Measurements from ENCODE around the gene PLEKHH2. TPM values are rescaled to one million over a fixed set of nuclear protein-coding genes. Genes with fewer than 3 reads are reported as not detected.

The PLEKHH2 gene
- total RNA-seq, 1 experiment from 2014 or later: 3.1 TPM

DNA sequence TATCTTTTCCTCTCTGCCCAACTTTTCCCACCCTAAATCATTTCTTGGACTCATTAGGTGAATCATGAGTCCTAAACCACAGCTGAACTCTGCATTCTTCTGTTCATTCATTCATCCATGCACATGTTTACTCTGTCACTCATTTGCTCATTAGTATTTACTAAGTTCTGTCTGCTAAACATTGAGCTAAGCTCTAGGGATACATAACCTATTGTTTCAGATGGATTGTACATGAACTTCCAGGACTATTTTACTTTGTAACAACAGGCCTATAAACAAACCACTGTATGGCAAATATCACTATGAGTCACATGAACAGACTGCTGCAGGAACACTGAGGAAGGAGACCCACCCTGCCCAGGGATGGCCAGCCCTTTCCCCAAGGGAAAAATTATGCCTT is 122.1 kb downstream of the PLEKHH2 start:
- H3K4ac ChIP-seq (ENCODE audit: low read depth, low read length): no peak overlapping the region
- no peak overlapping the region for H3K14ac ChIP-seq (ENCODE audit: insufficient read depth, low read length)
- H3K9me3 Mint-ChIP-seq: no peaks in the 10 kb centered on the region
- no peak overlapping the region for H2AK5ac ChIP-seq (ENCODE audit: insufficient read length, low read length)
- H2BK5ac ChIP-seq (ENCODE audit: insufficient read length, low read length): no peak overlapping the region
- no peaks in the 10 kb centered on the region for H3K23me2 ChIP-seq (ENCODE audit: insufficient read length, low read depth, low read length, poor library complexity, severe bottlenecking)
- H3K9me3 ChIP-seq (ENCODE audit: control insufficient read depth, low read depth, low read length): no peaks in the 10 kb centered on the region
- no peak overlapping the region for H3K27ac ChIP-seq (ENCODE audit: insufficient read length, low read depth, low read length)
- H3K18ac ChIP-seq (ENCODE audit: insufficient read length, low read depth, low read length): no peak overlapping the region
- H3K9ac ChIP-seq (ENCODE audit: extremely low read depth, insufficient read length, low read length): no peak overlapping the region
- TF ChIP-seq, protein P1, sequence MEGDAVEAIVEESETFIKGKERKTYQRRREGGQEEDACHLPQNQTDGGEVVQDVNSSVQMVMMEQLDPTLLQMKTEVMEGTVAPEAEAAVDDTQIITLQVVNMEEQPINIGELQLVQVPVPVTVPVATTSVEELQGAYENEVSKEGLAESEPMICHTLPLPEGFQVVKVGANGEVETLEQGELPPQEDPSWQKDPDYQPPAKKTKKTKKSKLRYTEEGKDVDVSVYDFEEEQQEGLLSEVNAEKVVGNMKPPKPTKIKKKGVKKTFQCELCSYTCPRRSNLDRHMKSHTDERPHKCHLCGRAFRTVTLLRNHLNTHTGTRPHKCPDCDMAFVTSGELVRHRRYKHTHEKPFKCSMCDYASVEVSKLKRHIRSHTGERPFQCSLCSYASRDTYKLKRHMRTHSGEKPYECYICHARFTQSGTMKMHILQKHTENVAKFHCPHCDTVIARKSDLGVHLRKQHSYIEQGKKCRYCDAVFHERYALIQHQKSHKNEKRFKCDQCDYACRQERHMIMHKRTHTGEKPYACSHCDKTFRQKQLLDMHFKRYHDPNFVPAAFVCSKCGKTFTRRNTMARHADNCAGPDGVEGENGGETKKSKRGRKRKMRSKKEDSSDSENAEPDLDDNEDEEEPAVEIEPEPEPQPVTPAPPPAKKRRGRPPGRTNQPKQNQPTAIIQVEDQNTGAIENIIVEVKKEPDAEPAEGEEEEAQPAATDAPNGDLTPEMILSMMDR (conservative IDR thresholded peaks at IDR 0.05): no peak
- no peak overlapping the region for H2BK15ac ChIP-seq (ENCODE audit: low read depth, low read length)
- no peaks in the 10 kb centered on the region for H3K79me1 ChIP-seq (ENCODE audit: insufficient read depth, low read depth, low read length, poor library complexity, severe bottlenecking)
- H3K36me3 Mint-ChIP-seq (ENCODE audit: insufficient read depth in 1 of 3, low read depth in 3 of 3): peaks cover 2 to 4% (median 2%) of the 10 kb centered on the region in 3 experiments; a peak in 3 of 7 replicates
- H3K4me2 ChIP-seq (ENCODE audit: insufficient read depth, insufficient read length, low read length): no peak overlapping the region
- H3K27me3 Mint-ChIP-seq (ENCODE audit: low read depth): no peaks in the 10 kb centered on the region
- peaks cover 2 to 8% of the 10 kb centered on the region in 2 experiments for H3K4me1 Mint-ChIP-seq
- H3K4me1 ChIP-seq (ENCODE audit: insufficient read depth, low read length): no peaks in the 10 kb centered on the region
- H3K23ac ChIP-seq (ENCODE audit: insufficient read length, low read depth, low read length): no peak overlapping the region
- H3K27me3 ChIP-seq (ENCODE audit: insufficient read depth, low read length): no peaks in the 10 kb centered on the region
- no peak overlapping the region for H3K56ac ChIP-seq (ENCODE audit: insufficient read length, low read depth, low read length)
- no peak overlapping the region for H4K91ac ChIP-seq (ENCODE audit: insufficient read length, low read depth, low read length)
- no peak overlapping the region for H2BK20ac ChIP-seq (ENCODE audit: low read depth, low read length, poor library complexity, severe bottlenecking)
- H2BK12ac ChIP-seq (ENCODE audit: insufficient read length, low read depth, low read length): no peak overlapping the region
- no peak overlapping the region for H4K8ac ChIP-seq (replicated peaks; ENCODE audit: insufficient read length, low read depth, low read length)
- H4K5ac ChIP-seq (ENCODE audit: insufficient read length, low read depth, low read length): no peak overlapping the region
- no peaks in the 10 kb centered on the region for H4K20me1 ChIP-seq (ENCODE audit: control insufficient read depth, insufficient read depth, insufficient read length)
- H3K79me2 ChIP-seq (ENCODE audit: insufficient read depth, low read length): no peaks in the 10 kb centered on the region
- no peak for DNase-seq
- no peak overlapping the region for H2BK120ac ChIP-seq (ENCODE audit: low read depth, low read length, poor library complexity, severe bottlenecking)
- H3K4me3 Mint-ChIP-seq: no peak overlapping the region
- 0 out of 7 replicates have a peak overlapping the region, but pooled peaks of 1 of the 3 experiments have one; percentile 44 for H3K27ac Mint-ChIP-seq
- no peak overlapping the region for H3T11ph ChIP-seq (ENCODE audit: low read length)
- H2AFZ ChIP-seq (ENCODE audit: low read length): no peak overlapping the region

Data from H9 (cell line).